SW480 (cell line): ENCODE results near the gene CEACAM5.
"Not testable (repeated sequence)": the region's sequence is repeated elsewhere in the genome, so short reads cannot be mapped to it uniquely, and the experiment has no call there.

Source experiments
- DNase-seq: peaks from one replicate; pipeline ENCODE4 v3.0.0-alpha.2; 2016; ENCODE audit warnings: low spot score

Gene CEACAM5

DNA sequence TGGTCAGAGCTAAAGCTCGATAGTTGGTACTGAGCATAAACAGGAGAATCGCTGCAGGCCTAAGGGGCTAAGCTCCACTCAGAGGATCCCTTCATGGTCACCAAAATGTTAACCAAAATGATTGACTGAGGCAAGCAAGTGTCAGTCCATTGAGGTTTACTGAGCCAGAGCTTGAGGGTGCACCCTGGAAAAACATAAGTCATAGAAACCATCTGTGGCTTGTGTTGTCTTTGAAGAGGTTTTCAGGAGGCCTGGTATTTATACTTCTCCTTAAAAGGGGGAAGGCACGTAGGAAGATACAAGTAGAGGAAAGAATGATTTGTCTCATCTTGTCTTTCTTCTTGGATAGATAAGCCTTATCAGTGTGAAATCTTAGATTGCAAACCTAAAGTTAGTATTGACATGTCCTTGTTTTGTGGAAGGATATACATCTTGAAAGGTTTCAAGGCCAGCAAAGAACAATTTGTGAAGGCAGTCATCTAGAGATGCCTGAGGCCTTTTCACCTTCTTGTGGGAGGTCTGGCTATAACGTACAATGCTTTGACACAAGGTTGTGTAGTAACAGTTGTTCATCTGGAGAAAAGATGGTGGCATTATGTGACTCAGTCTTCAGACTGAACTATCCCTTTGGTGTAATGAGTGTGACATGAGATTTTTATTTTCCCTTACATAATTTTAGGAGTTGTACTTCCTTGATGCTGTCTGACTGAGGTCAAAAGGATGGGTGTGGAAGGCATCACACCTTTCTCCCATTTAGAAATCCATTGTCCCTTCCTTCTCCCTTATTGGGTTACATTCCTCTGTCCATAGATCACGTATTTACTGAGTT, 32.2 kb downstream of the CEACAM5 start:
- no peak for DNase-seq

DNA sequence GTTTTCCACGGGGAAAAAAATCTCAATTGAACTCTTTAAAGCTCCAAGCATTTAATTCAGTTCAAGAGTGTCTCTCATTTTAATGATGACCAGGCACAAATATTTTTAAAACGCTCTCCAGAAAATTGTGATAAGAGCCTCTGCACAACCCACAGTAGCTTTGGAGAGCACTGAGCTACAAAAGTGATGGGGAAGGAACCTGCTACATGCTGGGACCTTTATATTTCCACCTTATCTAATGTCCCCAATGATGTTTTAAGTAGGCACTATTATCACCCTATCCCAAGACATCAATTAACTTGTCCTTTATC, 32.8 kb downstream of the CEACAM5 start:
- DNase-seq = no peak

DNA sequence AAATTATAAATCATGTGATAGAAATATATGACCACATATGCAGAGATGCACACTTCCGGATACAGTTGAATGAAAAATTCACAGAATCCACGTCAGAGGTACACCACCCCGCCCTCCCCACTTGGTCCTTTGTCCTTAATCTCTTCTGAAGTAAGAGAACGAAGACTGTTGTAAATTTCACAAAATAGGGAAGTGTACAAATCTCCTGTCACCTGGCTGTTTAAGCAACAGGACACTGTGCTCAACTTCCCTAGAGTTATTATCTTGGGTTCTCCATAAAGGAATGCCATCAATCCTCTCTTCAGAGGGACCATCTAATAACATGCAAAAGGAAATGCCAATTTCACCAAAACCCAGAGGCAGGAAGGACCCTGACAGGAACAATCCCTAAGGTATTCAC, 36.4 kb downstream of the CEACAM5 start:
- no peak for DNase-seq

DNA sequence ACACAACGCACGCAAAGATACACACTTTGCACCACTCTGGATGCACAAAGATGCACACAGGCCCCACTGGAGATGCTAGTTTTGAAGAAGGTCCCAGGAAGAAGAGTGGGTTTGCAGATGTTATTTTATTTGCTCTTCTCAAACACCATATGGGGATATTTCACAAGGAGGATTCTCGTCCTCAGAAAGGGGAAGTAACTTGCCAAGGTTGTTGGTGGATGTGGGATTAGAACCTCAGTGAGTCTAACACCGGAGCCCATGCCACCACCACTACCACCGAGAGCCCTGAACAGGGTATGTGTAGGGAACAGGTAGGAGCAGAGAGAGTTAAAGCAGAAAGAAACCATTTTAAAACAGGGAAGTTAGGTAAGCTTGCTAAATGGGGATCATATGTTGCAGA, 37.3 kb downstream of the CEACAM5 start:
- DNase-seq = no peak

DNA sequence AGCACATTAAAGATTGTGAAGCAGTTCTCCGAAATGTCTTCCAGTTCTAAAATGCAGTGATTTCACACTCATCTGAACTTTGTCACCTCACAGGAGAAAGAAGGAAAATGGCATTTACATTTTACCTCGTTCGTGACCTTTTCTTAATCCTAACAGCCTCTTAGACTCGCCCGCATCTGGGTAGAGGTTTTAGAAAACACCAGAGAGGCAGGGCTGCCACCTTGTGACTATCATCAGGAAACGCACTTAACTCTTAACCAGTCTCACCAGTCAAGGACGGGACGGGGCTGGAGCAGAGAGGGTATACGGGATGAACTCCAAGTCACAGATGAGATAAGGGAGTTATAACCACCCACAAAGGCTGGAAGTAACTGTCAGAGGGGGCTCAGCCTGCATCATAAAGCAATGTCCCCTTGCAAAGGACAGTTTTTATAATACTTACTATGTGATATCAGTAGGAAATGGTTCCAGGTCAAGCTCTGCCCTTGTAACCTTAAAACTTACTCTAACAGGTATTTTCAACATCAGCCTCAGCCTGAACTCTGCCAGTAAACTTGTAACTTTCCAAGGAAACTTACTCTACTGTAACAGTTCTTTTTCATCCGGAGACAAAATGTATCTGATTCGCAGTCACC, 38.3 kb downstream of the CEACAM5 start:
- peak; percentile 77 for DNase-seq

DNA sequence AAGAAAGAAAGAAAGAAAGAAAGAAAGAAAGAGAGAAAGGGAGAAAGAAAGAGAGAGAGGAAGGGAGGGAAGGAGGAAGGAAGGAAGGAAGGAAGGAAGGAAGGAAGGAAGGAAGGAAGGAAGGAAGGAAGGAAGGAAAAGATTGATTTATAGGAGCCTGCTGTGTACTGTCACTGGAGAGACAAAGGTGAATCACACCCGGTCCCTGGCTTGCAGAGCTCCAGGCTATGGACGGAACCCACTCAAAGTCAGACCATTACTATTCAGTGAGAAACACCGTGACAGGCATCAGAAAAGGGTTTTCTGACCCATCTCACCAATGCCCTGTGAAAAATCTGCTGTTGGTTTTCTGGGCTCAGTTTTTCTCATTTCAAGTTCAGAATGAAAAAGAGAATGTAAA, 39.6 kb downstream of the CEACAM5 start:
- DNase-seq = no peak

DNA sequence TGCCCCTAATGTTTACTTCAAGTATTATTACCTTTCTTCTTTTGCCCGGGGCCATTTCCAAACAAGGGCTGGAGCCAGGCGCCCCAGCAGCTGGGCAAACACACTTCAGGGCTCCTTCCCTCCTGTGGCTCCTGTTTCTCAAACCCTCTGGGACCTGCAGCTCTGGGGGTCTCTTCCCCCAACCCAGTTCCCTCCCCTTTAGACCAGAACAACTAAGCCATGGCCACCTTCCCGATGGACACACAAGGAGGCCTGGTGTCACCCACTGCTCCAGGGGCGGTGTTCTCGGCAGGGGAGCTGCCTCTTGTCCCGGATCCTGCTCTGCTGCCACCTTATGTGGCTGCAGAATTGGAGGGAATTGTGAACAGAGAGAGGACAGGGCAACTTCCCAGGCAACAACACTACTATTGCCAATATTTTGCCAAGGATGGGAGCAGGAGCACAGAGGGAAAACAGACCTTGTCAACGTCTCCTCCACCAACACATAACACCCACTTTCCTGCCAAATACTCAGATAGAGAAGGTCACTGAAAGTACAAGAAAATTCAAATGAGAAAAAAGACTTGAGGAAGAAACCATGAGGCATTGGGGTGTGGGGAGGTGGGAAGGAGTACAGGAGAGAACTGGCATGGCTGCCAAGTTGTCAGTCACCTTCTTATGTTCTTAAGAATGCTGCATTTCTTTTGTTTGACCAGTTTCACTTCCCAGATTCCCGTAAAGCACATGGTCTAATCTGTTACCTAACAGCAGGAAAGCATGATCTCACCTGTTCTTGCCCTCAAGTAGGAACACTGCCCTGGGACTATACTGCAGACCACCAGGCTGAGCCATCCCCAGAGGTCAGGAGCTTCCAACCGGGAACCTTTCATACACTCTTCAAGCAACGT, 42.1 kb downstream of the CEACAM5 start:
- not testable (repeated sequence) for DNase-seq

DNA sequence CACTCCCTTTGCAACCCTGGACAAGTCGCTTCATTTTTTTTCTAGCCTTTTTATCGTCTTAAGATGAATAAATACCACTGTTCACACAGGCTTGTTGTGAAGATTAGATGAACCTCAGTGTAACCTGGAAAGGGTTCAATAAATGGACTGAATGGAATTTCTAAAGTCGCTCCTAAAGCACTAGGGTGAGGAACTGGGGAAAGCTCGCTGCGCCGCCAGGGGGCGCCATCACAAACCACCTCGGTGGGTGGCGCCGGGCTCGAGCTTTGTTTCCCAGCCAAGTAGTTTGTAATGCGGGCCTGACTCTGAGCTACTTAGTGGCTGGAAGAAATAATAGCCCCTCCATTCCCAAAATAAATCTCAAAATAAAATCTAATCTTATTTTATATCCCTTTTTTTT, 44.7 kb downstream of the CEACAM5 start:
- DNase-seq = peak; percentile 49

DNA sequence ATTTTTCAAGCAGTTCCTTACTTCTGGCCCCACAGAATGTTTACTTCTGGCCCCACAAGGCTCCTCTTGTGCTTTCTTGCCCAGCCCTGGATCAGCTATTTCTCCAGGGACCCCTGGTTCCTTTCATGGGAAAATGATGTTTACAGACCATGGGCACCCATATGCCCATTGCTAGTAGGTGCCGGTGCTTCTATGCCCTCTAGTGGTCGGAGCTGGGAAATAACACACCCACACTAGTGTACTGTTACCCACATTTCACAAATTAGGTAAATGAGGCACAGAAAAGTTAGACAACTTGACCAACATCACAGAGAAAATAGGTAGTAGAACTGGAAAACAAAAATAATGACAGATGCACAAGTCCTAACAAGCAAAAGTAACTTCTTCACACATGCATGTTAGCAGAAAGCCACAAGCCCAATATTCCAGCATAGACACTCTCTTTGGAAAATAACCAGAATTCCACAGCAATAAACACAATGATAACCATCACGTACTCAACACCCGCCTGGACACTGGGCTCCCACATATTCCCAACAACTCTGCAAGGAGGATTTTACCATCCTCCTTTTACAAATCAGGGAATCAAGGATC, 45.6 kb downstream of the CEACAM5 start:
- peak; percentile 55 for DNase-seq

DNA sequence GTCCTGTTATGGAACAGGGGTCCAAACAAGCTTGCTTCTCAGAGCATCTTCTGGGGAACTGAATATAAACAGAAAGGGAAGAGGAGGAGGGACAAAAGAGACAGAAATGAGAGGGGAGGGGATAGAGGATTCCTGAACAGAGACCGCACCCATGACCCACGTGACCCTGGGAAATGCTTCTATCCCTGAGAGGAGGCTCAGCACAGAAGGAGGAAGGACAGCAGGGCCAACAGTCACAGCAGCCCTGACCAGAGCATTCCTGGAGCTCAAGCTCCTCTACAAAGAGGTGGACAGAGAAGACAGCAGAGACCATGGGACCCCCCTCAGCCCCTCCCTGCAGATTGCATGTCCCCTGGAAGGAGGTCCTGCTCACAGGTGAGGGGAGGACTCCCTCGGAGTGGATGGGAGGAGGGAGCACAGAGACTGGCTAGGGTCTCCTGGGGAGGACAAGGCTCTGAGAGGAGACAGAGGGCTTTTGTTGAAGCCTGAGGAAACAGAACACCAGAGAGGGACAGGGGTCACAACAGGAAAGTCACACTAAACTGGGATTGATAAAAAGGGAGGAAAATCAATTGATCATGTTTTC, 47.0 kb downstream of the CEACAM5 start, which contains the start of gene CEACAM6:
Gene CEACAM6, plus strand, starts transcription at position 203 of the 586 bp plus-strand sequence. Its CDS starts 109 bp downstream, at position 312.
- peak; percentile 44 for DNase-seq

DNA sequence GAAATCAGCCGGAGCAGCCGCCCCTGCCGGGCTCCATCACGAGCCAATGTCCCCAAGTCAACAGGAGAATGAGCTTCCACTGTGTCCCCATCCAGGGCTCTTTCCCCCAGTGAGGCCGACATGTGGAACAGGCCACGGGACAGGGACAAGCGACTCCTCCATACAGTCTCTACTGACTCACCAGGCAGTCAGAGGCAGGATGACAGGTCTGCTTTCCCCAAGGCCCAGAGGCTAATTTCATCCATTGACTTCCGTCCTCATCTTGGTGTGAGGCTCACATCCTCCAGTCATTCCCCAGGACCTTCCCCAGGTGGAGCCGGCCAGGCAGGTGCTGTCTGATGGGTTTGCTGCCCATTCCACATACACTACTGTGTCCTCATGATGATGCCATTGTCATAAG, 50.4 kb downstream of the CEACAM5 start:
- no peak for DNase-seq

DNA sequence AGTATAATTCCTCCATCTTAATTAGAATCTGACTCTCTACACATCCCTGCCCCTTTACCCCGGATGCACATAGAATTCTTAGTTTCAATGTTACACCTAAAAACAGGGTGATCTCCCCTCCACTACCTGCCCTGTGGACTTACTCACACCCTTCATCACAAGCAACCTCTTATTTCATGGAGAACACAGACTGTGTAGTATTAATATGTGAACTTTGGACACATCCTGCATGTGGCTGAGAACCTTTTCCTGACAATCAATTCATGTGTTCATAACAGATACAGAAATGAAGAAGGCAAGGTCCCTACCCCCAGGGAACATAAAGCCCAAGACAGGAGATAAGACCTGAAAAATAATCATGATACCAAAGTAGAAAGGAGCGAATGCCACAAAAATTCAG, 58.7 kb downstream of the CEACAM5 start:
- DNase-seq = no peak

DNA sequence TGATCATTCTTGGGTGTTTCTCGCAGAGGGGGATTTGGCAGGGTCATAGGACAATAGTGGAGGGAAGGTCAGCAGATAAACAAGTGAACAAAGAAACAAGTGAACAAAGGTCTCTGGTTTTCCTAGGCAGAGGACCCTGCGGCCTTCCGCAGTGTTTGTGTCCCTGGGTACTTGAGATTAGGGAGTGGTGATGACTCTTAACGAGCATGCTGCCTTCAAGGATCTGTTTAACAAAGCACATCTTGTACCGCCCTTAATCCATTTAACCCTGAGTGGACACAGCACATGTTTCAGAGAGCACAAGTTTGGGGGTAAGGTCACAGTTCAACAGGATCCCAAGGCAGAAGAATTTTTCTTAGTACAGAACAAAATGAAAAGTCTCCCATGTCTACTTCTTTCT, 59.7 kb downstream of the CEACAM5 start:
- not testable (repeated sequence) for DNase-seq

DNA sequence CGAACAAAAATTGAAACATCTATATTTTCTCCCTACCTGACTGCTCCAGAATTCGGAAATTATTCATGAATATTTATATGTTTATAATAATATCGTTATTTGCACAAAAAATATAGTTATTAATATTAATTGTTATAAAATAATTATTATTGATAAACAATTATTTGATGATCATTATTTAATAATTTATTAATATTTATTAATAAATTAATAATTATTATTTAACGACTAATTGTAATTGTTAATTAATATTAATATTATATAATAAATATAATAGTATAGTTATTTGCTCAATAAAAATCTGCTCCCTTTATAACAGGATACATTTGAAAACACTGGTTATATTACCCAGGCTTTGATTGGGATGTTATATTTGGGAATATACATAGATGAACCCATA, 61.2 kb downstream of the CEACAM5 start:
- DNase-seq = no peak

DNA sequence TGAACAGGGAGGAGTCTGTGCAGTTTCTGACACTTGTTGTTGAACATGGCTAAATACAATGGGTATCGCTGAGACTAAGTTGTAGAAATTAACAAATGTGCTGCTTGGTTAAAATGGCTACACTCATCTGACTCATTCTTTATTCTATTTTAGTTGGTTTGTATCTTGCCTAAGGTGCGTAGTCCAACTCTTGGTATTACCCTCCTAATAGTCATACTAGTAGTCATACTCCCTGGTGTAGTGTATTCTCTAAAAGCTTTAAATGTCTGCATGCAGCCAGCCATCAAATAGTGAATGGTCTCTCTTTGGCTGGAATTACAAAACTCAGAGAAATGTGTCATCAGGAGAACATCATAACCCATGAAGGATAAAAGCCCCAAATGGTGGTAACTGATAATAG, 63.0 kb downstream of the CEACAM5 start:
- DNase-seq = no peak

DNA sequence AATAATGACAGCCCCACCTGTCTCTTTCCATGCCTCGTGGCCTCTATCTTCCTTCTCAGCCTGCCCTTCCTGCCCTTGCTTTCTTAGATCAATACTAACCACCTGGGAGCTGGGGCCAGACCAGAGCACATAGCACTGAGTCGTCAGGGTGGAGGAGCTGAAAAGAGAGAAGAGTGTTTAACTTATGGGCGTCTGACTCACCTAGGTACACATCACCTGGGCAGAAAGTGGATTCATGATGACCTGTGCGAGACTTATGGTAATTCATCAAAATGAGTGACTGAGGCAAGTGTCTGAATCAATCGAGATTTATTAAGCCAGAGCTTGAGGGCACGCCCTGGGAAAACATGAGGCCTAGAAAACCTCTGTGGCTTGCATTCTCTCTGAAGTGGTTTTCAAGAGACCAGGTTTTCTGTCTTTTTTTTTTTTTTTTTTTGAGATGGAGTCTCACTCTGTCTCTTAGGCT, 66.1 kb downstream of the CEACAM5 start:
- peak; percentile 100 for DNase-seq

DNA sequence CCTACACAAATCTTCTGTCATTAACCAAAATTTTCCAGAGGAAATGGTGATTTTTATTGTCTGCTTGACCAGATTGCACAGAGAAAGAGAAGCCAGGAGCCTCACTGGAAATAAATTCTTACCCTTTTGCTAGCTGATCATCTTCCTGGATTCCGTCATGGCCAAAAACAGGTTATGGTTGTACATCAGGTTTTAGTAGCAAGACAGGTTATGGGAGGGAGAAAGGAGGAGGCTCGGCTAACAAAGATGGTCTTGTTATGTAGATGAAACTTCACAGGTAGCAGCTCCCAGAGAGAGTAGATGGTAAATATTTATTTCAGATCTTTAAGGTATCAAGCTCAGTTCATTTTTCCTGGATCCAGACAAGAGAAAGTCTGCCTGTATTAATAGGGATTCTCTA, 68.3 kb downstream of the CEACAM5 start:
- DNase-seq = no peak
